Raji (cell line): Measurements from ENCODE around the gene GMDS.

Experiments
- POLR2A ChIP-seq: IDR thresholded peaks from 2 replicates; pipeline ENCODE4 v1.6.1; 2011; ENCODE audit warnings: low read depth, low read length, control low read depth; ENCODE audit not compliant: insufficient read depth

The GMDS gene

GRCh38 chr6:2144210-2144609, 101.2 kb downstream of the GMDS start:
- no peak for TF ChIP-seq POLR2A

DNA sequence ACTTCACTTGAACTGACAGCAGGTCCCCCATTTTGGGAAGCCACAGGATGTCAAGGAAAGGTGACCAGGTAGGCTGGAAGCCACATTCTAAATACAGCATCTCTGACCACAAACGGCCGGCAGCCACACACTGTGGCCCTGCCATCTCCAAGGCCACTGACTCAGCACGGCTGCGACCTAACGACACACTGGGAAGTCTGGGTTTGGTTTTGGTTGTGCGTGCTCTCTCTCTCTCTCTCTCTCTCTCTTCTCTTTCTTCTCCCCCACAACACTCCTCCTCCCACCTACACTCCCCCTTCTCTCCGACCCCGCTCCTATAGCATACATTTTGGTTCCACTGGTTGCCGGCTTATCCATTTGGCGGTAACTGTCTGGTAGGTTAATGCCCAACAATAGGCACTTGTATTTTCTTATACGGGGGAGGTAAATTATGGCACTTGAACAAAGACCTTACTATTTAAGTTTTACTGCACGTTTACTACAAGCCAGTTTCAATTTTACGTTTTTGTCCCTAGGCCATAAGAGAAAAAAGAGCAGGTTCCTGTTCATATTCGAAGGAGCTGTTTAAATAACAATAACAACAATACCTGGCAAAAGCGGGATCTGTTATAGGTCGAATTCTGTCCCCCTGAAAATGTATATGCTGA, 103.6 kb downstream of the GMDS start:
- TF ChIP-seq POLR2A, result no peak

DNA sequence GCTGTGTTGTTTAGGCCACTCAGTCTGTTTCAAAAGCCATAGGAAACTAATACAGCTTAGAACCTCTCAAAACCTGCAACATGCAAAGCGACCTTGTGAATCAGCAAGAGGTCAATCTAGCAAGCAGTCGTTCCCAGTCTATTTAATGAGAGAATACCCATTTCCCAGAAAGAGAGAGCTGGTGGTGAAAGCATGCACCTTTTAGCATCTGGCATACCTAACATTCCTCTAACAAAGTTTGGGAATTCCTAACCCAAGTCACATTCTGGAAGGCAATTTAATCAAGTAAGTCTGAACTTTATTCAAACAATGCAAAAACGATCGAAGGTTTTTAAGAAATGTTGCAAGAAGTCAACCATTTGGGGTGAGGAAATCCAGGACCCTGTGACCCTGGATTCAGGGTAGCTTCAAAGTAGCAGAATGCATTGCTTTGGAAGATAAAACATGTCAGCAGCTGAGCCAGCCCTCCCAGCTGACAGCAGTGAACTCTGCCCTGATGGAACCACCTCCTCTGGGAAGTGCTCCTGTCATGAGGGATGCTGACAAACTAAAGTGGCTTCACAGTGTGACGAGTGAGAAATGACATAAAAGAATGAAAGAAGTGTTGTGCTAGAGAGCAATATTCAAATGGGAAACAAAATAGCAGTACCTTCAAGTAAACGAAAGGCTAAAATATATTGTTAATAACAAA, 104.8 kb downstream of the GMDS start:
- no peak for TF ChIP-seq POLR2A

- no peak for TF ChIP-seq POLR2A
Observed at GRCh38 chr6:2135401-2135800, 110.0 kb downstream of the GMDS start.

DNA sequence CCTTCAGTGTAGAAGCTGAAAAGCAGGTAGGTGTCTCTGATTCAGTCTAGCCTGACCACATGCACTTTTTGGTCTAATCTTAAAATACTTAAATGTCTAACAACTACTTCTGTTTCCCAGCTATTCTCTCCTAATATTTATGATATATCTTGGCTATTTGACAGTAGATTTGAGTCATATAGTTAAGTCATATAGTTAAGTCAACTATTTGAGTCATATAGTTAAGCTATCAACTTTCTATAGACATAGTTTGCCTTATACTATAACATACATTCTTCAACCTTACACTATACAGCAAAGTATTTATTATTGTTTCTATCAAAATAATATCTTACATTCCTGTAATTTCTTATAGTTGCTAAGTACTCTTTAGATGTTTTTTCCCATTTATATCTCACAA, 110.9 kb downstream of the GMDS start:
- no peak for TF ChIP-seq POLR2A

GRCh38 chr6:2133716-2134310, 111.6 kb downstream of the GMDS start:
- no peak for TF ChIP-seq POLR2A

DNA sequence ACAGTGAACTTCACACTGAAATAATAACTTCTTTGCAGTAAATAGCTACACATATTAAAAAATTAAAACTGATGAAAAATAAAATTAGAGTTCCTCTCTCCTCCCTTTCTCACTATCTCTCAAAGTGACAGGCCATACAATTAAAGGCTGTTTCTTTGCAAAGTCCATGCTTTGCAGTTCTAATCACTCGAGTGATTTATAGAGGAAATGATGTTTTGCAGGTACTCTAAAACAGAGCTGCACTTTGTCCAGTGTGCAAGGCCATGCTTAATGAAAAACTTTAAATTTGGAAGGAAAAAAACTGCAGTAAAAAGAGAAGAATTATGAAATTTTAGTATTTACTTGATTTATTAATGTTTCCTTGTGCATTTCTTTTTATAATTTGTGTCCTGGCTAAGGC, 112.5 kb downstream of the GMDS start:
- TF ChIP-seq POLR2A, result no peak

DNA sequence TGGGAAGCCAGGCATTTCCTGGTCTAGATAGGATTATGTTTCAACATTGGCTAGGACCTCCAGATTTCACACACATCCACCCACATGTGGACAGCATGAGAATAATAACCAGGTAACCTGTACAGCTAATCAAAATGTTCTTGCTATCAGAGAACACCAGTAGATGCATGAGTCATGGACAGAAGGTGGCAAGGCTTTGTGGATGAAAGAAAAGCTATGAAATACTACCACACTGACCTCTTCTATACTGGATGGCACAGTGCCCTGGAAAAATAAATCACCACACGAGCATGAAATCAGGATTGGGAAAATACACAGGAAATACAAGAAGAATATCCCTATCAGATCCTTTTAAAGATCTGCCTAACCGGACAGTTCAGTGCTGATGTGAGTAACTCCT, 113.0 kb downstream of the GMDS start:
- no peak for TF ChIP-seq POLR2A

- TF ChIP-seq POLR2A, result no peak
Observed at GRCh38 chr6:2129182-2129621, 116.2 kb downstream of the GMDS start.

DNA sequence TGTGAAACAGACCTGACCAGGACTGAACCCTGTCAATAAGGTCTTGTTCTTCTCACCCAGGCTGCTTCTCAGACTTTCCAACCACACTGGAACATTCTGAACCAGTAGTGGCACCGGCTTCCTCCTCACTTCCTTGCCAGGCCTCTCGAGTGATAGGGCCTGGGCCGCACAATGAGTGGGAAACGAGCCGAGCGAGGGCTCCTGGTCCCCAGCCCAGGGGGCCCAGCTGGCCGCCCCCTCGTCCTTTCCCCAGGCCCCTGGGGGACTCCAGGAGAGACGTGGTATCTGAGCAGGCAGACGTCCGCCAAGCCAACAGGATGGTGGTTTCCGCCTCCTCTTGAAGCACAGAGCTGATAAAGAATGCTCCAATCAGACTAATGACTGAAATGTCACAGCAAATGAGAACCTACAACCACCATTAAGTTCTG, 117.9 kb downstream of the GMDS start:
- no peak for TF ChIP-seq POLR2A

DNA sequence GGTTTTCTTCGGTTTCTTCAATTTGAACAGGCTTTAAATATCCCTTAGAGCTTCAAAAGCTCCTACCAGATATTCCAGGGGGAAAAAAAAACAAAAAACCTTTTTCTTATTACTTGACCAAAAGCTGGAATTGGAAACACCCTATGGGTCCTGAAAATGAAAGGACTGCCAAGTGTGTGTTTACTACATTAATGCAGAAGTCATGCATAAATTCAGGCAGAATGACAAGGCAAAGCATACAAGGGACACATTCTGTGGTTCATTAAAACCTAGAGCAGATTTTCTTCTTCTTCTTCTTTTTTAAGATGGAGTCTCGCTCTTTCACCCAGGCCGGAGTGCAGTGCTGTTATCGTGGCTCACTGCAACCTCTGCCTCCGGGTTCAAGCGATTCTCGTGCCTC, 119.1 kb downstream of the GMDS start:
- TF ChIP-seq POLR2A, result no peak

GRCh38 chr6:2125158-2125557, 120.2 kb downstream of the GMDS start:
- no peak for TF ChIP-seq POLR2A

DNA sequence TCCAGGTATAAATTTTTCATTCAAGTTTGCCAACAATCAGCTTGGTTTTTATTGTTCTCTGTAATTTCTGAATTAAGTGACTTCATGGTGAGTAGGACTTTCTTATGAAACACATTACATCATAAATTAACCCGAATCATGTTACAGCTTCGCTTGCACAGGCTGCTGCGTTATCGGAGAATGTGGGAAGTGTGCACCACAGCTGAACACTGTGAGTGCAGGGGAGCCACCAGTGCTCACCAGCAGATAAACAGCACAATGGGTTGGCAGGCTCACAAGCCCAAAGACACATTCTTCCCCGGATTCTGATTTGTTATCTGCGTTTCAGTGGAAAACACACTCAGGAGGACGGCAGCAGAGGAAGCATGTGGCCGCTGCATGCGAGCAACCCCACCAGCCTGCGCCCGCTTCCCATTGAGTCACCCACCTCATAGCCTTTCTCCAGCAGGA, 121.1 kb downstream of the GMDS start:
- TF ChIP-seq POLR2A, result no peak

DNA sequence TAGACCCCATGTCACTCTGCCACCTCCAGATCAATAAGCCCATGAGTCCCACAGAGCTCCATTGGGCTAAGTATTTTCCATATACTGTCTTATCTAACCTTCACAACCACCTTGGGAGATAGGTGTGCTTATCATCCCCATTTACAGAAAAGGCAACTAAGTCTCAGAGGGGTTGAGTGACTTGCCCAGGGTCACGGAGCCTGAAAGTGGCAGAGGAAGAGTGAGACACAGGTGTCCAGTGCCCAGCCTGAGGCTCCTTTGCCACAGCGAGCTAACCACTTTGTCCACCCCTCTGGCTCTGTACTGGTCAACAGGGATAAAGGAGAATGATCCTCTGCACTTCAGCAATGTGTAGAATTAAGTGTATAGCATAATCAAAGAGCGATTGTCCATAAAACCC, 124.5 kb downstream of the GMDS start:
- no peak for TF ChIP-seq POLR2A

GRCh38 chr6:2119275-2119674, 126.1 kb downstream of the GMDS start:
- no peak for TF ChIP-seq POLR2A

DNA sequence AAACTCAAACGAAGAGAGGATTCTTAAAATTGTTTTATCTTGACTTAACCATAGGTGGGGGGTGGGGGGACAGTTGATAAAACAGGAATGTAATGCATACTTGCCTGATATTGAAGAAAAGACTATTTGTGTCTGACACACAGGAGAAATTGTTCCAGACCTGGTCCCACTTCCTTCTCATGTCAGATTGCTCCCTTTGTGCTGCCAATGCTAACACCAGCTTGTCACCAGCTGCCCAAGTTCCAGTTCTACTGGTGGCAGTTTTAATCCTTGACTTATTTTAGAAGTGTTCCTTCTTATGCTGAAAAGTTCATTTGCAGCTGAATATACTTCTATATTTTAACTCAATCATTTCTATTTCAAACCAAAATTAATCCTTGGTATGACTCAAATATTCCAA, 127.3 kb downstream of the GMDS start:
- TF ChIP-seq POLR2A, result no peak

DNA sequence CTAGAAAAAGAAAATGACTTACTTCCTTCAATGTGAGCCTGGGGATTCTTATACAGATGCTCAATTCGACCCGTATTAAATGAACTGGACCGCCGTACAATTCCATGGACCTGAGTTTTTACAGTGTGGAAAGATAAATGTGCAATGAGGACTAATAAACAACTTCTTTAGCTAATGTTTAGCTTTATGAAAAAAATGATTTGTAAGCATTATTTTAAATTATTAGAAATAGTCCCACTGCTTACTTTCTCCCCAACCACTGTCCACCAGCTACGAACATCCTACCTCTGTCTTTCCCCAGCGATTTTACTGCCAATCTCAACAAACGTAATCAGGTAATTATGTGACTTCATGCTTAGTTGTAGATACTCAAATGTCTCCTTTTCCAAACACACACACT, 128.0 kb downstream of the GMDS start:
- no peak for TF ChIP-seq POLR2A

- no peak for TF ChIP-seq POLR2A
Observed at GRCh38 chr6:2116496-2116895, 128.9 kb downstream of the GMDS start.
